HG02943 (cell line): ENCODE data around the gene CST3.
"Not testable (repeated sequence)": the region's sequence is repeated elsewhere in the genome, so short reads cannot be mapped to it uniquely, and the experiment has no call there.

ENCODE experiments used
- ATAC-seq: cut with Tn5 transposase; IDR thresholded peaks from one replicate; pipeline ENCODE4 v1.9.1; 2021; ENCODE audit warnings: mild to moderate bottlenecking, low read depth, moderate library complexity; ENCODE audit not compliant: unreplicated experiment

Gene CST3, protein sequence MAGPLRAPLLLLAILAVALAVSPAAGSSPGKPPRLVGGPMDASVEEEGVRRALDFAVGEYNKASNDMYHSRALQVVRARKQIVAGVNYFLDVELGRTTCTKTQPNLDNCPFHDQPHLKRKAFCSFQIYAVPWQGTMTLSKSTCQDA

GRCh38 chr20:23637282-23638221 is at the start of gene CST3:
CST3 (minus strand) TSS chr20:23637955; CDS start chr20:23637862, 93 bp downstream.
- peak; percentile 55 for ATAC-seq

- no peak for ATAC-seq
Observed at GRCh38 chr20:23686046-23686750, 48.4 kb upstream of the CST3 start.

GRCh38 chr20:23685529-23685896 is 47.8 kb upstream of the CST3 start:
- ATAC-seq, result not testable (repeated sequence)

GRCh38 chr20:23684261-23684660 is 46.5 kb upstream of the CST3 start:
- ATAC-seq, result no peak

GRCh38 chr20:23683807-23684206 is 46.1 kb upstream of the CST3 start:
- no peak for ATAC-seq

GRCh38 chr20:23683281-23683680 is 45.5 kb upstream of the CST3 start:
- no peak for ATAC-seq

GRCh38 chr20:23680146-23680545 is 42.4 kb upstream of the CST3 start:
- no peak for ATAC-seq

- ATAC-seq, result no peak
Observed at GRCh38 chr20:23679133-23680092, 41.7 kb upstream of the CST3 start.

- ATAC-seq, result no peak
Observed at GRCh38 chr20:23673209-23673608, 35.5 kb upstream of the CST3 start.

DNA sequence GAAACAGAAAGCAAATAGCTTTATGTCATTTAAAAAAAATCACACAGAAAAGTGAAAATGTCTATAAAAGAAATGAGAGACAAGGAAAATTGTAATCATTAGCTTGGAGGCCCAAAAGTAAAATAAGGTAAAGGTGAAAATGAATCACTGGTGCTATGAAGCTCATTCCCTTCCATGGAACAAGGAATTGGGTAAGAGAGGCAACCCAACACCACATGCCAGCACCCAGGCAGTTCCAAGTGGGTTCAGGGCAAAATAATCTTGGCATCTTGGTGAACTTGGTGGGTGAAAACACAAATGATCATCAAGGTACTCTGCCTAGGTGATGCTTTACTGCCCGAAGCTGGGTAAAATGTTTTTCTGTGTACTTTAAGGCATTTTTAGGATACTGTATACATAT is 34.4 kb upstream of the CST3 start:
- no peak for ATAC-seq

- no peak for ATAC-seq
Observed at GRCh38 chr20:23671479-23671878, 33.7 kb upstream of the CST3 start.

DNA sequence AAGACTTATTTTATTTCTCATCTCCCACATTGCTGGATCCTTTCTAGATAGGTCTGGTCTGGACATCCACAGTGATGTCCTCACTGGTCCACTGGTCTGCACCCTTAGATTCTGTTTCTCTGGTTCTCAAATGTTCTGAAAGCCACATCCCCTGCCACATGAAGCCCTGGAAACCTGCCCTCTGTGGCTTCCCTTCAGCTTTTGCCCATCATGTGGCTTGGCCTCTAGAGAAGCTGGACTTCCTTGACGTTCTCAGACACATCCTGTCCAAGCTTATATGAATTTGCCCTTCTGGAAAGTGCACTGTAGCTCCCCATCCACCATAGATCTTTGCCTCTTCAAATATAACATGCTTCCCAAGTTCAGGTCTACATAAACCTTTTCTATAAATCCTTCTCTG is 32.6 kb upstream of the CST3 start:
- ATAC-seq, result no peak

- no peak for ATAC-seq
Observed at GRCh38 chr20:23669866-23670265, 32.1 kb upstream of the CST3 start.

DNA sequence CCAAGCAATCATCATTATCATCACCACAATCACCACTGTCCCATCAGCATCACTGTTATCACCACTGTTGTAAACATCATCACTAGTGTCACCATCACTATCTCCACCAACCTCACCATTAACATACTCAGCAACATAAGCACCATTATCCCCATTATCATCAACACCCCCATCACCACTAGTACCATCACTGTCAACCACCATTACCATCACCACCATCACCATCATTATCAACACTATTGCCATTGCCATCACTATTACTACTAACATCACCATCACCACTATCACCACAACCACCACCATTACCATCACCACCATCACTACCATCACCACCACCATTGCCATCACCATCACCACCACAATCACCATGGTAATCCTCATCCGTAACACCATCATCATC is 31.6 kb upstream of the CST3 start:
- ATAC-seq, result no peak

GRCh38 chr20:23668477-23668951 is 30.8 kb upstream of the CST3 start:
- ATAC-seq, result peak; percentile 66

GRCh38 chr20:23667666-23668065 is 29.9 kb upstream of the CST3 start:
- no peak for ATAC-seq

DNA sequence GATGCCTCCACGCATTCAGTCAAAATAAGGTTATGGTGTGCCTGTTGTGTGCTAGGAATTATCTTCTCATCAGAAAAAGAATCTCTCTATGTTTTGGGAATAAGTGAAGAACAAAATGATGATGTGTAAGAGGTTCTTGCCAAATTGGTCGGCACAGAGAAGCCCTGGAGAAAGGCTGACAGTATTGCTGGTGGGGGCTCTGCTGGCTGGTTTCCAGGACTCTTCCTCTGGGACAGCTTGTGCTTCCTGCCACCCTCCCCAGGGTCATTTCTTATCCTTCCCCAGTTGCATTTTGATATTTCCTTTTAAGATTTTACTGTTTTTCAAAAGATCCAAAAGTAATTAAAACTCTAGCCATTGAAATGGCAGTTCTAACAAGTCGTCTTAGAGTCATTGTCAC is 28.9 kb upstream of the CST3 start:
- ATAC-seq, result no peak

- ATAC-seq, result no peak
Observed at GRCh38 chr20:23666189-23666588, 28.4 kb upstream of the CST3 start.

DNA sequence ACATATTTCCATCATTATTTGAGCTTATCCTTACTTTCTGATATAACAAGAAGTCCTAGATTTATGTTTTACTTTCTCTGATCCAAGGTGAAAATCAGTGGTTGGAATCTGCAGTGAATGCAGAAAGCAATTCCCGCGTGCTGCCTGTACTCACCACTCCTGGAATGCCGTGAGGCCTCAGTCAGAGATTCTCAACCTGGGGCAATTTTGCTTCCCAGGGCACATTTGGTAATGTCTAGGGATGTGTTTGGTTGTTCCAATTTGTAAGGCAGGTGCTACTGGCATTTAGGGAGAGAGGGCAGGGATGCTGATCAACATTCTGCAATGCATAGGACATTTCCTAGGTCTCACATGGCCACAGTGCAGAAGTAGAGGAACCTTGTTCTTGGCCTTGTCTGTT is 27.2 kb upstream of the CST3 start:
- no peak for ATAC-seq

DNA sequence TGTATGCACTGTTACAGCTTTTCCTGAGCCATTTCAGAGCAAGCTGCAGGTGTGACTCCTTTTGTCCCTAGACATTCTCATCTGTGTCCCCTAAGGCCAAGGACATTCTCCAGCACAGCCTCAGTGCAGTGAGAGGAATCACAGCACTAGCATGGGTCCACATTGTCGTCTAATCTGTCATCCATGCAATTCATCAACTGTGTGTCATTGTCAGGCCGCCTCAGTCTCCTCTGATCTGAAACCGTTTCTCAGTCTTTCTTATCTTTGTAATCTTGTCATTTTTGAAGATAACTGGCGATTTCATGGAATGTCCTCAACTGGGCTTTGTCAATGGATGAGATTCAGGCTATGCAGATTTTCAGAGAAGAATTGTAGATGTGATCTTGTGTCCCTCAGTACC is 26.3 kb upstream of the CST3 start:
- not testable (repeated sequence) for ATAC-seq
